Vagina (tissue), 2 donors: ENCODE results near the gene ACOX3.

Experiments used
- CTCF ChIP-seq, 3 experiments: fragments of 450-650 bp in 2 of 3; fragments of 200-600 bp in 1 of 3; sonication (generic) in 1 of 3; IDR thresholded peaks; one replicate each; pipeline ENCODE4 v1.5.1; 2017 to 2019; ENCODE audit warnings: antibody characterized with exemption in 3 of 3, mild to moderate bottlenecking in 2 of 3, moderate library complexity in 2 of 3
- POLR2A ChIP-seq, 2 donors: fragments of 450-650 bp; IDR thresholded peaks; one replicate each; pipeline ENCODE4 v1.6.1; 2017; ENCODE audit warnings: antibody characterized with exemption in 2 of 2, mild to moderate bottlenecking in 2 of 2, moderate library complexity in 2 of 2
- POLR2AphosphoS5 ChIP-seq, 2 donors: sonication (generic); formaldehyde crosslinking; IDR thresholded peaks; one replicate each; pipeline ENCODE4 v1.9.0; 2017; ENCODE audit warnings: antibody characterized with exemption in 2 of 2, mild to moderate bottlenecking in 2 of 2, low read depth in 1 of 2; ENCODE audit not compliant: insufficient read depth in 1 of 2

GRCh38 chr4:8410066-8410625, 30.4 kb downstream of the ACOX3 start:
- no peak for TF ChIP-seq POLR2A (IDR thresholded peaks at IDR 0.05)
- TF ChIP-seq CTCF (IDR thresholded peaks at IDR 0.05), result no peak
- no peak for TF ChIP-seq POLR2AphosphoS5 (IDR thresholded peaks at IDR 0.05; ENCODE audit: insufficient read depth in 1 of 2, low read depth in 1 of 2)
